GM11168 (cell line): Measurements from ENCODE around the gene NAALAD2.
"Not testable (repeated sequence)": the region's sequence is repeated elsewhere in the genome, so short reads cannot be mapped to it uniquely, and the experiment has no call there.

Source experiments
- in situ Hi-C: fragments of 300-500 bp; cut with MboI; formaldehyde crosslinking; loops from one replicate; pipeline ENCODE4 v1.12.0; 2022; ENCODE audit warnings: low sequenced_read_pairs; ENCODE audit not compliant: unreplicated experiment

Gene NAALAD2

GRCh38 chr11:90237004-90237403 lies 102.5 kb downstream of the NAALAD2 start:
- in situ Hi-C loops = no loop called here

- in situ Hi-C loops = not testable (repeated sequence)
Measured at GRCh38 chr11:90239967-90240636, 105.6 kb downstream of the NAALAD2 start.

- in situ Hi-C loops = no loop called here
Measured at GRCh38 chr11:90241414-90241813, 107.0 kb downstream of the NAALAD2 start.
